ENCODE measurements around the gene WNT10A.

DNA sequence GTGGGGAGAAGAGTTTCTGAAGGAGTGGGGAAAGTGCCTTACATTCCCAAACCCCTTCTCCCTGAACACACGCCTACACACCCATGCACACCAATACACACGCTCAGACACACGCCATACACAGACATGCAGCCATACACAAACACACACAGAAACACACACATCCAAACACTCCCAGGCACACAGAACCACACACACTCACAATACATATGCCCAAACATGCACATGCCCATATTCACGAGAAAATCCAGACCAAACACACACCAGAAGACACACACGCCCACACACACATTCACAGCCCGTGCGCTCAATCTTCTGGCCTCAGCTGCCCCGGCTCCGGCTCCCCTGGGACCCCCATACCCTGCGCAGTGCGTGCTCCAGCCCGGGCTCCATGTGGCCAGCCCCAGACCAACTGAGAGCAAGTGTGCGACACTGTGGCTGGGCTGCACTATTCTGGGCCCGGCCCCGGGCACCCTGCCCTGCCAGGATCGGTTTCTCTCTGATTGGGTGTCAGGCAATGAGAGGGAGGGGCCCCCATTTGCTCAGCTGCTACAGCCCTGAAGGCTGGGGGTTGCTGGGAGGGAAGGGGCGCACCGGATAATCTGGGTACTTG lies 49.2 kb upstream of the WNT10A start, which contains the start of gene PRKAG3:
- TF ChIP-seq EZH2 (IDR thresholded peaks at IDR 0.05; ENCODE audit: insufficient read depth, low read length) = no peak
- TF ChIP-seq, protein P1, sequence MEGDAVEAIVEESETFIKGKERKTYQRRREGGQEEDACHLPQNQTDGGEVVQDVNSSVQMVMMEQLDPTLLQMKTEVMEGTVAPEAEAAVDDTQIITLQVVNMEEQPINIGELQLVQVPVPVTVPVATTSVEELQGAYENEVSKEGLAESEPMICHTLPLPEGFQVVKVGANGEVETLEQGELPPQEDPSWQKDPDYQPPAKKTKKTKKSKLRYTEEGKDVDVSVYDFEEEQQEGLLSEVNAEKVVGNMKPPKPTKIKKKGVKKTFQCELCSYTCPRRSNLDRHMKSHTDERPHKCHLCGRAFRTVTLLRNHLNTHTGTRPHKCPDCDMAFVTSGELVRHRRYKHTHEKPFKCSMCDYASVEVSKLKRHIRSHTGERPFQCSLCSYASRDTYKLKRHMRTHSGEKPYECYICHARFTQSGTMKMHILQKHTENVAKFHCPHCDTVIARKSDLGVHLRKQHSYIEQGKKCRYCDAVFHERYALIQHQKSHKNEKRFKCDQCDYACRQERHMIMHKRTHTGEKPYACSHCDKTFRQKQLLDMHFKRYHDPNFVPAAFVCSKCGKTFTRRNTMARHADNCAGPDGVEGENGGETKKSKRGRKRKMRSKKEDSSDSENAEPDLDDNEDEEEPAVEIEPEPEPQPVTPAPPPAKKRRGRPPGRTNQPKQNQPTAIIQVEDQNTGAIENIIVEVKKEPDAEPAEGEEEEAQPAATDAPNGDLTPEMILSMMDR (IDR thresholded peaks at IDR 0.05; ENCODE audit: insufficient read depth, low read depth, low read length) = no peak
